GM12892 (cell line): ENCODE results near the gene TRIOBP.
"Not testable (repeated sequence)": the region's sequence is repeated elsewhere in the genome, so short reads cannot be mapped to it uniquely, and the experiment has no call there.

ENCODE experiments used
- POLR2A ChIP-seq: IDR thresholded peaks from 2 replicates; pipeline ENCODE4 v1.6.1; 2011; ENCODE audit warnings: low read depth, low read length, control low read depth
- POLR2AphosphoS5 ChIP-seq: IDR thresholded peaks from 2 replicates; pipeline ENCODE4 v1.6.1; 2011; ENCODE audit warnings: low read depth, low read length, control low read depth
- TAF1 ChIP-seq: IDR thresholded peaks from 2 replicates; pipeline ENCODE4 v1.6.1; 2011; ENCODE audit warnings: low read depth, mild to moderate bottlenecking, control low read depth, low read length, borderline replicate concordance

GRCh38 chr22:37797259-37797658, 100.4 kb downstream of the TRIOBP start:
- TF ChIP-seq POLR2A, TAF1, POLR2AphosphoS5: not testable (repeated sequence)
